HepG2 (cell line): ENCODE data around the gene HCRTR1. TPM values are rescaled to one million over a fixed set of nuclear protein-coding genes. Genes with fewer than 3 reads are reported as not detected.

Experiments
- ATF6 ChIP-seq: sonication (generic); formaldehyde crosslinking; conservative IDR thresholded peaks from 2 replicates; pipeline ENCODE4 v1.4.0; 2020; ENCODE audit warnings: missing genetic modification reagents
- CTCF ChIP-seq: sonication (generic); formaldehyde crosslinking; IDR thresholded peaks from 2 replicates; pipeline ENCODE4 v1.5.0; 2020; ENCODE audit warnings: mild to moderate bottlenecking, missing genetic modification reagents, moderate library complexity
- EEA1 ChIP-seq: sonication (generic); formaldehyde crosslinking; IDR thresholded peaks from 2 replicates; pipeline ENCODE4 v1.5.1; 2020; ENCODE audit warnings: mild to moderate bottlenecking, missing genetic modification reagents, borderline replicate concordance
- ETV5 ChIP-seq: IDR thresholded peaks from 2 replicates; pipeline ENCODE4 v1.6.1; 2018; ENCODE audit warnings: missing biosample characterization, missing genetic modification reagents, inconsistent platforms, borderline replicate concordance
- GABPB1 ChIP-seq: IDR thresholded peaks from 2 replicates; pipeline ENCODE4 v1.6.1; 2016; ENCODE audit warnings: mild to moderate bottlenecking, missing genetic modification reagents, moderate library complexity, missing compliant biosample characterization
- HMGXB3 ChIP-seq: sonication (generic); formaldehyde crosslinking; IDR thresholded peaks from 2 replicates; pipeline ENCODE4 v1.4.0; 2020; ENCODE audit warnings: missing genetic modification reagents, borderline replicate concordance
- HNF4A ChIP-seq: sonication (generic); formaldehyde crosslinking; IDR thresholded peaks from 2 replicates; pipeline ENCODE4 v1.4.0; 2020; ENCODE audit warnings: missing genetic modification reagents
- MEIS1 ChIP-seq: sonication (generic); formaldehyde crosslinking; IDR thresholded peaks from 2 replicates; pipeline ENCODE4 v1.9.0; 2021; ENCODE audit warnings: mild to moderate bottlenecking, missing genetic modification reagents, moderate library complexity, borderline replicate concordance
- MXD1 ChIP-seq: sonication (generic); formaldehyde crosslinking; IDR thresholded peaks from 2 replicates; pipeline ENCODE4 v1.4.0; 2020; ENCODE audit warnings: mild to moderate bottlenecking, missing genetic modification reagents
- NFE2 ChIP-seq: sonication (generic); formaldehyde crosslinking; IDR thresholded peaks from 2 replicates; pipeline ENCODE4 v1.4.0; 2020; ENCODE audit warnings: missing genetic modification reagents
- RORA ChIP-seq: sonication (generic); formaldehyde crosslinking; IDR thresholded peaks from 2 replicates; pipeline ENCODE4 v1.5.0; 2020; ENCODE audit warnings: mild to moderate bottlenecking, missing genetic modification reagents, moderate library complexity
- SIX4 ChIP-seq: sonication (generic); formaldehyde crosslinking; IDR thresholded peaks from 2 replicates; pipeline ENCODE4 v1.4.0; 2020; ENCODE audit warnings: missing genetic modification reagents
- UBTF ChIP-seq: sonication (generic); formaldehyde crosslinking; IDR thresholded peaks from 2 replicates; pipeline ENCODE4 v1.4.0; 2020; ENCODE audit warnings: mild to moderate bottlenecking, missing genetic modification reagents
- ZBTB46 ChIP-seq: sonication (generic); formaldehyde crosslinking; IDR thresholded peaks from 2 replicates; pipeline ENCODE4 v1.4.0; 2020; ENCODE audit warnings: mild to moderate bottlenecking, missing genetic modification reagents, borderline replicate concordance
- ZC3H4 ChIP-seq: sonication (generic); formaldehyde crosslinking; IDR thresholded peaks from 2 replicates; pipeline ENCODE4 v1.4.0; 2020; ENCODE audit warnings: missing genetic modification reagents, borderline replicate concordance
- ZNF547 ChIP-seq: sonication (generic); formaldehyde crosslinking; IDR thresholded peaks from 2 replicates; pipeline ENCODE4 v1.5.1; 2020; ENCODE audit warnings: mild to moderate bottlenecking, missing genetic modification reagents
- polyA plus RNA-seq, 8 experiments: library from polyadenylated mRNA; depleted of rRNA in 3 of 8; stranded (reverse) in 7 of 8; unstranded in 1 of 8; fragments of >200 nt; fragmentation: Illumina TruSeq in 4 of 8; extraction: Trizol in 4 of 8; gene quantifications; 2 replicates each; pipeline versions ENCODE4 v1.2.1 to v1.2.3, GENCODE V29; 2011 to 2016; ENCODE audit warnings: low read depth in 4 of 8, missing spikeins in 1 of 8, mixed read lengths in 1 of 8; ENCODE audit not compliant: insufficient read depth in 1 of 8
- total RNA-seq, 5 experiments: library from RNA; depleted of rRNA; stranded (reverse); fragments of >200 nt; fragmentation: Illumina TruSeq; extraction: Trizol; gene quantifications; 2 replicates each; pipeline ENCODE4 v1.2.3, GENCODE V29; 2016; ENCODE audit warnings: low read depth in 1 of 5

HCRTR1 gene
- total and polyA plus RNA-seq, 2 of the 13 experiments (the other 11 are each of a cell fraction or from before 2014, with no cell fraction given), result not detected

- TF ChIP-seq MEIS1 (CRISPR knock-in tag) (no peak), EEA1 (CRISPR knock-in tag) (no peak), HMGXB3 (CRISPR knock-in tag) (no peak), ZBTB46 (CRISPR knock-in tag) (no peak), CTCF (CRISPR knock-in tag) (no peak), UBTF (CRISPR knock-in tag) (peak; percentile 62), HNF4A (CRISPR knock-in tag) (peak; percentile 42; the same call in 1 of the 2 replicates), NFE2 (CRISPR knock-in tag) (no peak), MXD1 (no peak), ZNF547 (CRISPR knock-in tag) (no peak), ATF6 (CRISPR knock-in tag) (no peak), RORA (CRISPR knock-in tag) (no peak), SIX4 (CRISPR knock-in tag) (no peak), GABPB1 (CRISPR knock-in tag) (peak; percentile 73), ZC3H4 (CRISPR knock-in tag) (no peak), ETV5 (peak; percentile 53; the same call in 1 of the 2 replicates)
Observed at GRCh38 chr1:31576201-31576669, 41.3 kb upstream of the HCRTR1 start, which contains the start of gene TINAGL1 (continued).
